NCI-H2227 (cell line): ENCODE results near the gene SLC16A12.

Experiments used
- DNase-seq: peaks from one replicate; lab custom pipeline; 2025; ENCODE audit not compliant: unreplicated experiment; lab: John Stamatoyannopoulos, UW

The SLC16A12 gene

DNA sequence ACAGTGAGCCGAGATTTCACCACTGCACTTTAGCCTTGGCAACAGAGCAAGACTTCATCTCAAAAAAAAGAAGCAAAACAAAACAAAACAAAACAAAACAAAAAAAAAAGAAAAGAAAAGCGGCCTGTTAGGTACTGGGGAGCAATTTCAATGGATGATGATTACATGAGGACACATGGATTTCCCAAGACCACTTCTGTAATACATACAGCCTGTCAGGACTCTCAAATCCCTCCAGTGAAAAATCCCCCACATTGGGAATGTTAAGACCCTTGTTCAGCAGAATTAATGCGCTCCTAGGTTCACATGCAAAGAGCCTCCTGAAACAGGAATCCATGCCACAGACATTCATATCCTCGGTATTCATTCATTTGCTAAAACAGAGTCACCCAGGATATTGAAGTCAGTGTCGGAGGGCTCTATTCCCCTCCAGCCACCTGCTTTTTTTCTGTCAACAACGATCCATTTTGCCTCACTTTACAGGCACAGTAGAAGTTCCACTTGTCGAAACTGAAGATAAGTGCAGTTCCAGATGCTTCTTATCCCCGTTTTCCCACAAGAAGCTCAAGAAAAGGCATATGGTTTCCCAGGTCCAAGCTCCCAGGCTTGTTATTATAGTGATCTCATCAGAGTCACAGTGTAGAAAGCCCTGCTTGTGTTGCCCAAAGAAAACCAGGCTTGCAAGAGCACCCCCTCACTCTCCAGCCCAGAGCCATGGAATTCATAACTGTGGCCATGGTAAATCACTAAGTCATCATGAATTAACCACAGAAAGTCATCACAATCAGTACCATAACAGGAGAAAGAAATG is 20.2 kb downstream of the SLC16A12 start:
- no peak for DNase-seq

DNA sequence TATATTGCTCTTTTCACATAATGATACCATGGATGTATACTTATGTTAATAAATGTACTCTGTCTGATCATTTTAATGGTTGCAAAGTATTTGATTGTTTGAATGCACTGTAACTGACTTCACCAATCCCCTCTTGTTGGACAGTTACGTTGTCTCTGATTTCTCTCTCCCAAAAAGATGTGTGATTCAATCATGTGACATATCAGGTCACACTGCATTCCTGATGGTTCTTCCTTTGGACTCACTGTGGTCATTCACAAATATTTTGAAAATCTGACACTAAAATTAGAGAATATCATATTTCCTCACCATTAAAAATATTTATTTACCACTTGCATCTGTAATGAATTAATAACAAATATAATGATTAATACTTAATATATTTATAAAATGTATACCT is 22.2 kb downstream of the SLC16A12 start:
- no peak for DNase-seq

- DNase-seq: peak; percentile 23
These were observed 29.6 kb downstream of the SLC16A12 start for GRCh38 chr10:89505640-89506275.

GRCh38 chr10:89504691-89505090 is 30.7 kb downstream of the SLC16A12 start:
- DNase-seq: no peak

GRCh38 chr10:89503652-89504370 is 31.6 kb downstream of the SLC16A12 start:
- DNase-seq: no peak

GRCh38 chr10:89503151-89503550 is 32.2 kb downstream of the SLC16A12 start:
- no peak for DNase-seq

GRCh38 chr10:89502549-89502948 is 32.8 kb downstream of the SLC16A12 start:
- no peak for DNase-seq

- no peak for DNase-seq
These were observed 40.8 kb downstream of the SLC16A12 start for GRCh38 chr10:89494575-89494974.

DNA sequence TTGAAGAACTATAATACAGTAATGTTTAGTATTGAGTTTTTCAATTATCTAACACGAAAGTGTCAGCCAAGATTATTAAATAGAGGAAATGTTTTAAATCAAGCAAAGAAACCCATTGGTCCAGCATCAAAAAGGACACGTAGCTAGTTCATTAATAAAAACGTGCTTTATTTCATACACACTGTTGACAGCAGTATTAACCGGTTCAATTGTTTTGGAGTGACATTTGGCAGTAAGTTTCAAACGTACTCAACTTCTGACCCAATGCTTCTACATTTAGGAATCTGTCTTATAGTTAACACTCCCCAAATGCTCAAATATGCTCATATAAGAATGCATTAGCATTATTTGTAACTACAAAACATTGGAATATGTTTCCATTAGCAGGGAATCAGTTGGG is 41.3 kb downstream of the SLC16A12 start:
- no peak for DNase-seq

DNA sequence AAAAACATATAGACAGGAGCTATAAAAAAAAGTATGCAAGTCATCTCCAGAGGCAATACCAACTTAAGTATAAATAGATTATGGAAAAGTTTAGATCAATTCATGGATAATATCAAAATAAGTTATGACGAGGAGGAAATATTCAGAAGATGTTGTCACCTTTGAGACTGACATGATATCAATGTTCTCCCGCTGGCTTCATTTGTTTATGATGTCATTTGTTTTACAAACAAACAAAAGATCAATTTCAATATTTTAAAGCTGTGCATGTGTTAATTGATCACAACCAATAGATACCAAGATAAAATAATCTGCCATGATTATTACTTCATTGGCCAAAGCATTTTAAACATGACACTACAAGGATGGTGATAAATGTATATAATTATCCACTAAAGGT is 43.5 kb downstream of the SLC16A12 start:
- DNase-seq: no peak

DNA sequence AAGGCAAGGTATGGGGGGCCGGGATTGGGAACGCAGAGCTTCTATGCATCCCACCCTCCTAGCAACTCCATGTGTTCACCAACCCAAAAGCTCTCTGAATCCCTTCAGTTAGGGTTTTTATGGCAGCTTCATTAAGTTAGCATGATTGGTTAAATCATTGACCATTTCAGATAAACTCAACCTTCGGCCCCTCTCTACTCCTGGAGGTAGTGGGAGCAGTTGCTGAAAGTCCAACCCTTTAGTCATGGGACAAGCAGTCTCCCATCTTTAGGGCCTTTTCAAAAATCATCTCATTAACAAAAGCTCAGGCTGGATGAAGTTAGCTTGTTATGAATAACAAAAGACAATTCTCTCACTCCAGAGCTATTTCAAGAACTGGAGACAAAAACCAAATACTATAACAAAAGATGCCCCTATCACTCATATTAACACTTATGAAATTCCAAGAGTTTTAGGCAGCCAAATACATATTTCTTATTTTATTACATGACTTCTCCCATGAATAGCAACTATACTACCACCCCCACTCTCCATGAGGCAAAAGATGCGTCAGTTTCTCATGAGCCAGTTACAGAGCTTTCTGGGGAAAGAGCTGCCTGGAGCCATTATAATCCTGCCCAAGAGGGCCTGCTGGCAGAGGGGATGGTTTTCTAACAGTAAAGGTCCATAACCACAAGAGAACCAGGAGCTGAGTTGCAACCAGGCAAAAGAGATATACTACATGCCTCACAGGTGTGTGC is 44.6 kb downstream of the SLC16A12 start:
- DNase-seq: no peak

- no peak for DNase-seq
These were observed 53.1 kb downstream of the SLC16A12 start for GRCh38 chr10:89482256-89482655.

- no peak for DNase-seq
These were observed 53.7 kb downstream of the SLC16A12 start for GRCh38 chr10:89481662-89482061.

GRCh38 chr10:89479771-89480446 is 55.5 kb downstream of the SLC16A12 start:
- DNase-seq: no peak

GRCh38 chr10:89478739-89479654 is 56.4 kb downstream of the SLC16A12 start:
- DNase-seq: no peak

- DNase-seq: no peak
These were observed 57.2 kb downstream of the SLC16A12 start for GRCh38 chr10:89478085-89478738.

DNA sequence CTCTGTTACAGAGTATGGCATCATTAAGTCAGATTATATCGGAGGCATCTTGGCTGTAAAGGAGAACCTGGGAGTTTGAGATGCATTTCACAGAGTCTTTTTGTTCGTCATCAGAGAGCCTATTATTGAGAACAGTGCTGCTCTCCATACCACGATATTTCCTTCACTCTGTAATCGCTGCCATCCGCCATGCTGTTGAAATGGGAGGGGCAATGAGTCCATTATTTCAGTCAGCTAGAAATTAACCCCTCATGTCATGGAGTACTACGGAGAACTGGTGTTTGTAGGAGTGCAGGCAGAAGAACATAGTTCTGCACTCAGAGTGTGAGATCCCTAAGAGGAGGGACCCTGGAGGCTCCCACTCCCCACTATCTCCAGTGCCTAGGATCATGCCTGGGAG is 59.2 kb downstream of the SLC16A12 start:
- peak; percentile 40 for DNase-seq

- DNase-seq: no peak
These were observed 59.8 kb downstream of the SLC16A12 start for GRCh38 chr10:89475591-89475998.

GRCh38 chr10:89475125-89475524 is 60.3 kb downstream of the SLC16A12 start:
- no peak for DNase-seq
